Gastrocnemius medialis (tissue), 4 donors: ENCODE measurements around the gene BANP. TPM values are rescaled to one million over a fixed set of nuclear protein-coding genes. Genes with fewer than 3 reads are reported as not detected.

ENCODE experiments used
- ATAC-seq, 2 donors: fragments of 150-250 bp; one replicate each; pipeline ENCODE4 v1.9.1; 2016
- DNase-seq, 2 donors: peaks; one replicate each; pipeline ENCODE4 v3.0.0-alpha.2; 2019
- H3K27ac ChIP-seq, 4 donors: fragments of 200-600 bp; sonication (generic); 1 replicate in 1 of 4; 2 replicates in 3 of 4; pipeline ENCODE4 v1.5.1; 2016 to 2018; ENCODE audit warnings: mild to moderate bottlenecking in 2 of 4, moderate library complexity in 1 of 4
- H3K27me3 ChIP-seq, 3 donors: fragments of 200-600 bp; sonication (generic) in 2 of 3; 1 replicate in 1 of 3; 2 replicates in 2 of 3; pipeline versions ENCODE4 v1.5.1 to v1.6.0; 2016 to 2019; ENCODE audit warnings: mild to moderate bottlenecking in 1 of 3, moderate library complexity in 1 of 3
- H3K36me3 ChIP-seq, 2 donors: fragments of 200-600 bp; sonication (generic) in 1 of 2; one replicate each; pipeline ENCODE4 v1.5.1; 2017 to 2018
- H3K4me1 ChIP-seq, 2 donors: fragments of 200-600 bp; sonication (generic) in 1 of 2; one replicate each; pipeline ENCODE4 v1.5.1; 2016 to 2017; ENCODE audit warnings: mild to moderate bottlenecking in 2 of 2
- H3K4me3 ChIP-seq, 4 donors: fragments of 200-600 bp; sonication (generic) in 3 of 4; 1 replicate in 1 of 4; 2 replicates in 3 of 4; pipeline ENCODE4 v1.5.1; 2016 to 2019; ENCODE audit warnings: mild to moderate bottlenecking in 2 of 4
- H3K9me3 ChIP-seq, 3 donors: fragments of 200-600 bp; sonication (generic) in 2 of 3; 1 replicate in 1 of 3; 2 replicates in 2 of 3; pipeline ENCODE4 v1.5.1; 2016 to 2019
- POLR2A ChIP-seq, 2 donors: fragments of 450-650 bp; IDR thresholded peaks; one replicate each; pipeline ENCODE4 v1.6.1; 2017; ENCODE audit warnings: antibody characterized with exemption in 2 of 2, mild to moderate bottlenecking in 2 of 2, moderate library complexity in 2 of 2
- in situ Hi-C, 4 donors: fragments of 200-750 bp; cut with MboI; loops; one replicate each; pipeline versions ENCODE4 v1.15.0 to v1.8.0; 2017; ENCODE audit warnings: low sequenced_read_pairs in 4 of 4
- intact Hi-C: fragments of 100-400 bp; cut with DNase I; formaldehyde crosslinking; loops from one replicate; pipeline ENCODE4 v1.15.1; 2023; ENCODE audit warnings: low total_unique reads
- total RNA-seq, 4 donors: library from RNA; depleted of rRNA; stranded (reverse); fragments of >200 nt; gene quantifications; one replicate each; pipeline versions ENCODE4 v1.1.0 to v1.2.3, GENCODE V29; 2016
- TF ChIP-seq, protein P1 (sequence below), 5 experiments: fragments of 450-650 bp in 3 of 5; fragments of 200-600 bp in 2 of 5; sonication (generic) in 2 of 5; IDR thresholded peaks in 4 of 5; conservative IDR thresholded peaks in 1 of 5; 1 replicate in 4 of 5; 2 replicates in 1 of 5; pipeline ENCODE4 v1.5.1; 2016 to 2019; ENCODE audit warnings: antibody characterized with exemption in 5 of 5, mild to moderate bottlenecking in 3 of 5, moderate library complexity in 3 of 5

The BANP gene
- total RNA-seq, 4 donors from 2014 or later: 7.0 to 20.6 (median 16.1) TPM

DNA sequence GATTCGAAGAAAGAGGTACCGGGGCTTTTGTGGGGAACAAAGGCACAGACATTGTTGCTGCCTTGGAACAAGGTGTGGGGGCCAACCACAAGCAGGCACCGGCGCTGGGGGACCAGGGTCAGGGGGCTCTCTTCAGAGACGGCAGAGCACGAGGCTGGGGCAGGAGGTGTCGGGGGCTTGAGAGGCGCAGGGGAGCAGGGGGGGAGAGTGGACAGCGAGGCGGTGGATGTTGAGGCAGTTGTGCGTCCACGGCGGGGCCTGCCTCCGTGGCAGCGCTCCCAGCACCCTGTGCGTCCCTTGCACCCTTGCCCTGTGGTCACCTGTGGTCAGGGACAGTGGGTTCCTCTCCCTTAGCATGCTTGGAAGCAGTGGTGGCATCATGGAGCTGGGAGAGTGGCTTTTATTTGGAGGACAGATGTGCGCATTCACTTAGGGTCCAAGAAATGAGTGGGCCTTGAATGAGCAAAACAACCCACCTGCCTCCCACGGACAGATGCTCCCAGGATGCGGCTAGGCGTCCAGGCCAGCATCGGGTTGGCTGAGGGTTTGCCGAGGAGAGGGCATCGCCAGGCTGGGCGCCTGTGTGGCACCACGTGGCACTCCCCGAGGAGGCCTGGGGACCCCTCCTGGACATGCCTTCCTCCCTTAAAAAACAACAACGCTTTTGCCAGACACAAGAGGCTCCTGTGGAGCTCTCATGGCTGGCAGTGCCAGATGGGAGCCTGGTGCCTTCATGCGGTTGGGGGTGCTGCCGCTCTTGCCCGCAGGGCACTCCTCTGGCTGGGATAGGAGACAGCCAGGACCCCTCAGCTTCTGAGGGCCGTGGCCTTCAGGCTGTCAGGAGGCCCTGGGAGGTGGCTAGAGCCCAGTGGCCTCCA is 113.0 kb downstream of the BANP start:
- Histone ChIP-seq H3K27ac (no peak overlapping the region), H3K27me3 (no peaks in the 10 kb centered on the region), H3K4me1 (peaks cover 7 to 16% of the 10 kb centered on the region in 2 donors), H3K36me3 (peaks cover 0 to under 1% of the 10 kb centered on the region in 2 donors), H3K9me3 (no peaks in the 10 kb centered on the region), H3K4me3 (no peak overlapping the region)
- in situ Hi-C loops: no loop called here
- TF ChIP-seq, protein P1, sequence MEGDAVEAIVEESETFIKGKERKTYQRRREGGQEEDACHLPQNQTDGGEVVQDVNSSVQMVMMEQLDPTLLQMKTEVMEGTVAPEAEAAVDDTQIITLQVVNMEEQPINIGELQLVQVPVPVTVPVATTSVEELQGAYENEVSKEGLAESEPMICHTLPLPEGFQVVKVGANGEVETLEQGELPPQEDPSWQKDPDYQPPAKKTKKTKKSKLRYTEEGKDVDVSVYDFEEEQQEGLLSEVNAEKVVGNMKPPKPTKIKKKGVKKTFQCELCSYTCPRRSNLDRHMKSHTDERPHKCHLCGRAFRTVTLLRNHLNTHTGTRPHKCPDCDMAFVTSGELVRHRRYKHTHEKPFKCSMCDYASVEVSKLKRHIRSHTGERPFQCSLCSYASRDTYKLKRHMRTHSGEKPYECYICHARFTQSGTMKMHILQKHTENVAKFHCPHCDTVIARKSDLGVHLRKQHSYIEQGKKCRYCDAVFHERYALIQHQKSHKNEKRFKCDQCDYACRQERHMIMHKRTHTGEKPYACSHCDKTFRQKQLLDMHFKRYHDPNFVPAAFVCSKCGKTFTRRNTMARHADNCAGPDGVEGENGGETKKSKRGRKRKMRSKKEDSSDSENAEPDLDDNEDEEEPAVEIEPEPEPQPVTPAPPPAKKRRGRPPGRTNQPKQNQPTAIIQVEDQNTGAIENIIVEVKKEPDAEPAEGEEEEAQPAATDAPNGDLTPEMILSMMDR (IDR thresholded peaks at IDR 0.05 in 4 of 5, conservative IDR thresholded peaks at IDR 0.05 in 1 of 5): no peak
- no peak for TF ChIP-seq POLR2A (IDR thresholded peaks at IDR 0.05)
- ATAC-seq (no peak), DNase-seq (no peak)
- intact Hi-C loops: no loop called here

DNA sequence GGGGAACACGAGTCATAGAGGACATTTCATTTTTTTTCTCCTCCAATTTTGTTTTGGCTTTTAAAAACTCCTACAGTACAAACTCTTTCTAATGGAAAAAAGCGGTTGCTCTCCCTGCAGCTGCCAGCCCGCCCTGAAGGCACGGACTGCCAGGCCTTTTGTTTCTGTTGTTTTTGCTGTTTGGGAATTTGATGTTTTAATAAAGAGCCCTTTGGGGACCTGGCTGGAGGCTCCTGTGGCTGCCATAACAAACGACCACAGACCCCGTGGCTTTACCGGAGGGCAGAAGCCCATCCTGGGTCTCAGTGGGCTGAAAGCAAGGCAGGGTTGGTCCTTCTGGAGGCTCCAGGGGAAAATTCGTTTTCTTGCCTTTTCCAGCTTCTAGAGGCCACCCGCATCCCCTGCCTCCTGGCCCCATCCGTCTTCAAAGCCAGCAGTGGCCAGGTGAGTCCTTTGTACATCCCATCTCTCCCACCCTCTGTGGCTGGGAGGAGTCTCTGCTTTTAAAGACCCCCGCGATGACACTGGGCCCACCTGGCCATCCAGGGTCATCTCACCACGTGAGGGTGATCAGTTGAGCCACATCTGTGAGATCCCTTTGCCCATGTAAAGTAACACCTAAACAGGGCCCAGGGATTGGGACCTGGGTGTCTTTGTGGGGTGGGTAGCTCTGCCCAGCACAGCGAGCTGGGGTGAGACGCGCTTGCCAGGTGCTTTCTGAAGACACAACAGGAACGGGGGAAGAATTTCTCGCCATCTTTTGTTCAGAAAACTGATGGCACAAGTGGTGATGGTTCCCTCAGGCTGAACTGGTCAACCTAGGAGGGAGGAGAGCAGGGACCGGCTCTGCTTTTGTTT is 113.9 kb downstream of the BANP start:
- Histone ChIP-seq H3K36me3 (peaks cover 0 to 9% of the 10 kb centered on the region in 2 donors), H3K27me3 (no peaks in the 10 kb centered on the region), H3K4me3 (no peak overlapping the region), H3K9me3 (no peaks in the 10 kb centered on the region), H3K4me1 (peaks cover 7 to 16% of the 10 kb centered on the region in 2 donors), H3K27ac (no peak overlapping the region)
- in situ Hi-C loops (no loop called here), intact Hi-C loops (no loop called here)
- TF ChIP-seq POLR2A (IDR thresholded peaks at IDR 0.05): no peak
- TF ChIP-seq, protein P1 (IDR thresholded peaks at IDR 0.05 in 4 of 5, conservative IDR thresholded peaks at IDR 0.05 in 1 of 5): no peak
- no peak for DNase-seq
- ATAC-seq: no peak

DNA sequence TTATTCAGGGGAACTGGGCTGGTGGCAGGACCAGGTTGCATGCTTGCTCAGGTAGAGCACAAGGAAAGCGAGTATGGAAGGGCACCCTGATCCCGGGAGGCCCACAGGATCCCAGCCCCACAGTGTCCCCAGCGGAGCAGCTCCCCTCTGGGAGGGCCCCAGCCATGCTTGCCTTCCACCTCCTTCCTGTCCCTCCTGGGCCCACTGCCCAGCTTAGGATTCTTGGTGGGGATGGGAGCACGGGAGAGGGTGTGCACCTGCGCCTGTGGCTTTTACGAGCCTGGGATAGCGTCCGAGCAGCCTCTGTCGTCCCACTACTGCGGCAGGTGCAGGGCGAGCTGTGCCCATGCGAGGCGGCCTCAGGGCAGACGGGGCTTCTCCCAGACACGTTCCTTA is 114.5 kb downstream of the BANP start:
- in situ Hi-C loops (no loop called here), intact Hi-C loops (no loop called here)
- no peak overlapping the region for H3K4me3 ChIP-seq
- no peaks in the 10 kb centered on the region for H3K27me3 ChIP-seq
- peaks cover 0 to 12% of the 10 kb centered on the region in 2 donors for H3K36me3 ChIP-seq
- no peak for TF ChIP-seq POLR2A (IDR thresholded peaks at IDR 0.05)
- TF ChIP-seq, protein P1 (IDR thresholded peaks at IDR 0.05 in 4 of 5, conservative IDR thresholded peaks at IDR 0.05 in 1 of 5): no peak
- H3K4me1 ChIP-seq: peaks cover 7 to 16% of the 10 kb centered on the region in 2 donors
- H3K27ac ChIP-seq: no peak overlapping the region
- no peak for DNase-seq
- H3K9me3 ChIP-seq: no peaks in the 10 kb centered on the region
- ATAC-seq: no peak

DNA sequence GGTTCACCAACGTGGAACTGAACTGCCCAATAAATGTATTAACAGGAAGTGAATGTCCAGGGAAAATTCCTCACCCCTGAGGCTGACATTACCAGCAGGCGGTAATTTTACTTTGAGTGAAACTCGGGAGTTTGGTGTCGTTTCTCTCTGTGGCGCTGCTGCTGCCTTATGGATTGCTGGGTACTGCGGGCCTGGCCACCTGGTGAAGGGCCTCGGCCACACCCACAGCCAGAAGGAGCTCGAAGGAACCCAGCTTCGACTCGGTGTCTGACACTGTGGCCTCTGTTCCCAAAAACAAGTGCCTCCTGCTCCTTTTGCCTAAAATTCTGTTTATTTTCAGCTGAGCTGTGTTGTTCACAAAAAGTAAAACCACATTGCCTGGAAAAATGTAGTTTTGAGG is 115.0 kb downstream of the BANP start:
- no peak for DNase-seq
- TF ChIP-seq, protein P1 (IDR thresholded peaks at IDR 0.05 in 4 of 5, conservative IDR thresholded peaks at IDR 0.05 in 1 of 5): no peak
- no peak for TF ChIP-seq POLR2A (IDR thresholded peaks at IDR 0.05)

More for the DNA sequence above, 115.0 kb downstream of the BANP start:
- peaks cover 7 to 16% of the 10 kb centered on the region in 2 donors for H3K4me1 ChIP-seq
- in situ Hi-C loops: no loop called here
- intact Hi-C loops: no loop called here
- peaks cover 0 to 12% of the 10 kb centered on the region in 2 donors for H3K36me3 ChIP-seq
- H3K4me3 ChIP-seq: no peak overlapping the region
- no peaks in the 10 kb centered on the region for H3K9me3 ChIP-seq
- no peak for ATAC-seq
- H3K27ac ChIP-seq: no peak overlapping the region
- H3K27me3 ChIP-seq: no peaks in the 10 kb centered on the region
